ENCODE data around the gene TPD52L2.

TPD52L2 gene

DNA sequence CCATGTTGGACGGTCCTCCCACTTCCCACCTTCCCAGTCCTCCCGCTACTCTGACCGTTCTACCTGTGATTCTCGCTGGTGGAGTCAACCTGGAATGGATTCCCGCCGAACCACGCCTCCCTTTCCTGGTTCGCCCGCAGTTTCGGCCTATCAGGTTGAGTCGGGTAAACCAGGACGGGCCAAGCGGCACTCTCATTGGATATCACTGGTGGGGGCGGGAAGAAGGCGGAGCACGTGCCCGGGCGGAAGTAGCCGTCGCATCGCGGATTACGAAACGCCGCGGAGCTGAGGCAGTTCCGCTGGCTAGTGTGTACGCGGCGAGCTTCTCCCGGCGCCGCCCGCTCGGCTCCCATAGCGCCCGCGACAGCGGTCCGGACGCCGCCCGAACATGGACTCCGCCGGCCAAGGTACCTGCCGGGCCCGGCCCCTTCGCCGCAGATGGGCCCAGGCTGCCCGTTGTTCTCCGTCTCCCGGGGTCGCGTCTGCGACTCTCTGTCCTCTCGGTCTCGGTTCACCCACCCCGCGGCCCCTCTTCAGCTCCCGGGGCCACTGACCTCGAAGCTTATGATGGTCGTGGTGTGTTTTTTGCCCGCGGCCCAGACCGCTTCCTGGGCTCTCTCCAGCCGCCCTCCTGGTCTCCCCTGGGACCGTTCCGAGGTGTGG lies at the start of gene TPD52L2:
Gene TPD52L2, plus strand, starts transcription at position 293 of the 663 bp plus-strand sequence. Its CDS starts 96 bp downstream, at position 389.
- DNase-seq (ENCODE audit: low read depth in 2 of 2, low spot score in 1 of 2) = peak; percentile 92 to 96

DNA sequence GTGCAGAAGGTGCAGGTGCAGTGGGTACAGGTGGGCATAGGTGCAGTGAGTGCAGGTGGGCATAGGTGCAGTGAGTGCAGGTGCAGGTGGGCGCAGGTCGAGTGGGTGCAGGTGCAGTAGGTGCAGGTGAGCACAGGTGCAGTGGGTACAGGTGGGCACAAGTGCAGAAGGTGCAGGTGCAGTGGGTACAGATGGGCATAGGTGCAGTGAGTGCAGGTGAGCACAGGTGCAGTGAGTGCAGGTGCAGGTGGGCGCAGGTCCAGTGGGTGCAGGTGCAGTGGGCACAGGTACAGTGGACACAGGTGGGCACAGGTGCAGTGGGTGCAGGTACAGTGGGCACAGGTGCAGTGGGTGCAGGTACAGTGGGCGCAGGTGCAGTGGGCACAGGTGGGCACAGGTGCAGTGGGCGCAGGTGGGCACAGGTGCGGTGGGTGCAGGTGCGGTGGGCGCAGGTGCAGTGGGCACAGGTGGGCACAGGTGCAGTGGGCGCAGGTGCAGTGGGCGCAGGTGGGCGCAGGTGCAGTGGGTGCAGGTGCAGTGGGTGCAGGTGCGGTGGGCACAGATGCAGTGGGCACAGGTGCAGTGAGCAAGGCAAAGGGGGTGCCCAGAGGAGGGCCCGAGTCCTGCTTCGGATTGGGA lies 49.3 kb upstream of the TPD52L2 start:
- DNase-seq (ENCODE audit: low read depth in 2 of 2, low spot score in 1 of 2) = no peak

DNA sequence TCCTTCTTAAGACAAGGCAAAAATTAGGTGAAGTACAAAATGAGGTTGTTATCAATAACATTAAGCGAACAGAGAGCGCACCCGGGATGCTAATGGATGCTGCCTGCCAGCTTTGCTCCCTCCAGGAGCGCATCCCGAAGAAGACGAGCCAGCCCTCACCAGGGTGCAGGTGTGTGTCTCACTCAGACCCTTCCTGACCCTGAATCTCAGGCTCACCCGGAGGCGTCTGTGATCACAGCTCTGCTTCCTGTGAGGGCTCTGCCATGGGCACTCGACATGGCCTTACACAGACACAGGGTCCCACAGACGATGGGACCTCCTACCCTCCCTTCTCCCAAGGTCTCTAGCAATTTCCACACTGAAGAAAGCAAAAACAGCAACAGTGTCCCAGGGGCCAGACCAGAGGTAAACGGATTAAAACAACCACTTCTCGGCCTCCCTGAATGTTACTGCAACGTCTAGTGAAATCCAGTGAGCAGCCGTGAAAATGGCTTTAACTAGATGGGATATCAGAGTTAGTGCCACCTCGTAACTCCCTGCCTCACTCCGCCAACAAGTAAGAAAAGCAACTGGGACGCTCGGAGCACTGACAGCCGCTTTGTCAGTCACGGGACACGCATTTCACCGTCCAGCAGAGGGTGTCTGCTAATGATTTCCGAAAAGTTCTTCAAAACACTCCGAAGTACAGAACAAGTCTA lies 45.7 kb upstream of the TPD52L2 start:
- no peak for DNase-seq (ENCODE audit: low read depth in 2 of 2, low spot score in 1 of 2)

DNA sequence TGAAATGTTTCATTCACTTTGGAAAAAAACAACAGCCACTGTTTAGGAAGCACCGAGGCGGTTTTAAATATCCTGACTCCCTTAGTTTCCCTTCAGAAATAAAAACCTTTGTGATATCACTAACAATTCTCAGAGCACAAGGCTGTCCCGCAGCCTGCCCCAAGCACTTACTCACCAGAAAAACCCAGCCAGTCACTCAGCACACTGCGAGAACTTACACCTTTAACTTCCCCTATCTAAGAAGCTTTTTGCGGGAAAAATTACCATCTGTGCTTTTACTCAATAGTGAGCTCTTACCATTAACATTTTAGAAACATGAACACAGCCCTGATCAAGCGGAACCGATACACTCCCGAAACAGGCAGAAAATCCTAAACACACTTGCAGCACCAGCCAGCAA lies 43.3 kb upstream of the TPD52L2 start:
- DNase-seq (ENCODE audit: low read depth in 2 of 2, low spot score in 1 of 2) = no peak

DNA sequence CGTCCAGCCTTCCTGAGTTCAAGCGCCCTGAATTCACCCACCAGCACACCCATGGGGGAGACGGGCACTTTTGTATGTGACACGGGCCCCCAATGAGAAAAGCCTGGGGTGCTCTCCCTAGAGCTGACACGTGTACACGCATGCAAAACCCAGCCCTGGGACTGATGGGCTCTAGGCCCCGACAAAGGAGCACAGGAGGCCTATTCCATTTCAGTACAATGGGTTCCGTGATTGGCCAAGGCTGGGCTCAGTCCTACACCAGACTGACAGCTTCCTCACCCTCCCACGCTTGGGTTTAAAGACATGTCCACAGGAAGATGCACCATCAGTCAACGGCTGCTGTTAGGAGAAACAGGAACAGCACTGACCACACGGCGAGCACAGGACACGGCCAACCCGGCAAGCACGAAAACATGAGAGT lies 42.8 kb upstream of the TPD52L2 start:
- no peak for DNase-seq (ENCODE audit: low read depth in 2 of 2, low spot score in 1 of 2)

DNA sequence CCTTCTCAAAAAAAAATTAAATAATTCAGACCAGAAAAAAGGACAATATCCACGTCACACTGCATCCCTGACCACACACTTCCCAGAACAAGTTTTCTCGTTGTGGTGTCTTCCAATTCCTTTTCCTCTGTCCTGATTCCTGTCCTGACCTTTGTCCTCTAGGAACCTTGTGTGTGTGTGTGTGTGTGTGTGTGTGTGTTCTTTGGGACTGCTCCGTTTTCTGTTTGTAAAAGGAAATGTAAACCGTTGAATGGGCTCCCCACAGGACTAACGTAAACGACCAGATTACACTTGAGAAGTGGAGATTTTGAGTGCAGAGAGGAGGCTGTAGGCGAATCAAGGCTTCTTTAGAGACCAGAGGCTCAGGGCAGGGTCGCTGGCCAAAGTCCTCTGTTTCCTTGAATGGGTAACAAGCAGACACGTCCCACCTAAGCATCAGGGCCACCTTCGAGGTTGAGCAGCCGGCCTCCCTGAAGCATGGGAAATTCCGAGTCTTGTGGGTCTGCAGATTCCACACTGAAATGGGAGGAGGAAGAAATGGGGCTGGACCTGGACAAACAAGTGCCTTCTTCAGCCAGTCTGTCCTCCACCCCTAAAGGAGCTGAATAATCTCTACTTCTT lies 41.3 kb upstream of the TPD52L2 start:
- DNase-seq (ENCODE audit: low read depth in 2 of 2, low spot score in 1 of 2) = no peak

DNA sequence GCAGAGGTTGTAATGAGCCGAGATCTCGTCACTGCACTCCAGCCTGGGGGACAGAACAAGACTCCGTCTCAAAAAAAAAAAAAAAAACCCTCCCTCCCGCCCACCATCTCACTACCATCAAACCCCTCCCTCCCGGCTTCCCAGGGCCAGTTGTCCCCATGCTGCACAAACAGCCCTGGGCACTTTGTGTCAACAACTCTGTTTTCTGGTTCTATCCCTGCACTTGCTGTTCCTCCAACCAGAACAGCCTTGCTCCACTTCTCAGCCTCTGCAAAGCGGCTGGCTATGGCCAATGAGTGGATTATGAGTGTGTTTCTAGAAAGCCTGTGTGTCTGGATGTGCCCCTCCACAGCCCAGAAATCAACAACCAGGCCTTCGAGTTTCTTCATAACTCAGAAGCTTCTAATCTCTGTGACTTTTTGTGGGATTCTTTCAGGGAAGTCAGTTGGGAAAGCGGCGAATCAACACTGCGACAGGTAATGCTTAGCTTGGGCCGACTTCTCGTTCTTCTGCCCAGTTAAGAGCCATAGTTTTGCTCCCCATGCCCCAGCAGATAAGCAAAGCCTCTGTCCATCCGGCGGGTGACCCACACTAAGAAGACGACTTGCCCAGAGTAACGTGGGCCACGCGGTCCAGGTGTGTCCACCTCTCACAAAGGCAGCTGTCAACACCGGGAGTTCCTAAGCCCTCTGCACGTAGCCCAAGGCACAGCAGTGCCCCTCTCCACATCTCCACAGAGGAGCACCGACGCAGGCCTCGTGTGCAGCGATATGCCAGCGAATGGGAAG lies 39.5 kb upstream of the TPD52L2 start:
- no peak for DNase-seq (ENCODE audit: low read depth in 2 of 2, low spot score in 1 of 2)

DNA sequence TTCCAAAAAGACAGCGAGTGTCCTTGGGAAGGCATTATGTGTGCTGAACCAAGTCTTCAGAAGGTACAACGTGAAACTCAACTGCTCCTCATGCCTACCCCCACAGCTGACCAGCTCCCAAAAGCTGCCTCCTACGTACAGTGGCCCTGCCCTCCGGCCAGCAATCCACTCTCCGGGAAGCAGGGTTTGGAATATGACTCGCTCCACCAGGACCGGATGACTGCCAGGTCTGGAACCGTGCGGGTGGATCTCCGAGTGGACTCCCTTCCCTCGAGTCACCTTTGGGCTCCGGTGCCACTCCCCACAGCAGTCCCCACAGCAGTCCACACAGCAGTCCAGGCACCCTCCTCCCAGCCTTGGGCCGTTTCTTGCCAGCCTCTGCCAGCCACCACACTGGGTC lies 38.3 kb upstream of the TPD52L2 start:
- DNase-seq (ENCODE audit: low read depth in 2 of 2, low spot score in 1 of 2) = no peak

DNA sequence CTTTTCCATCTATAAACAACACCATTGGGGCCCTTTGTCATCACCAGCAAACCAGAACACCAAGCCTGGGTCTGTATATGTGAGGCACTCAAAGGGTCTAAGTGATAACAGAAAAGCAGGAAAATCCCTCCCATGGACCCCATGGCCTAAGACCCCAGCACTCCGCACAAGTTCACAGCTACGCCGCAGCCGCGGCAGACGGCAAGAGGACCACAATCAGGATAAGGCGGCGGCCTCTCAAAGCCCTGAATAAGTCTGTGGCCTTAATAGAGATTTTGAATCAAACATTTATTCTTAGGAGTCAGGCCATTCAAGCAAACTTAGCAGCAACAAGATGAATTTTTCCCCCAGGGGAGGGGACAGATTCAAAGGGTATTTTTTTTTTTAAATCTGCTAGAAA lies 36.9 kb upstream of the TPD52L2 start:
- no peak for DNase-seq (ENCODE audit: low read depth in 2 of 2, low spot score in 1 of 2)

DNA sequence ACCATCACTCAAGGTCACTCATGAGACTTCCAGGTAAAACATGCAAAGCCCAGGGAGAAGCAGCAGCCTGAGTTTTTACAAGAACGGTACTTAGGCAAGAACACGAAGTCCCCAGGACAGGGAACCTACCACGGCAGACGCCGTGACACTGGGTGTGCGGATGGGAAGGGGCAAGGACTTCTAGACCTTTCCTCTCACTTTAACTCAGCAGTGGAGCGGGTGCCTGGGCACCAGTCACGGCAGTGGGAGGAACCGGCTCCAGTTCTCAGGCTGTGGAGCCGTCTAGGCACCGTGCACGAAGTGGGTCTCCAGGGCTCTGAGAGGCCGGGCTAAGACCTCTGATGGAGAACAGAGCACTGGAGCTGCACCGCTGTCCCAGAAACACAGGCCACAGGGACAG lies 36.5 kb upstream of the TPD52L2 start:
- no peak for DNase-seq (ENCODE audit: low read depth in 2 of 2, low spot score in 1 of 2)

DNA sequence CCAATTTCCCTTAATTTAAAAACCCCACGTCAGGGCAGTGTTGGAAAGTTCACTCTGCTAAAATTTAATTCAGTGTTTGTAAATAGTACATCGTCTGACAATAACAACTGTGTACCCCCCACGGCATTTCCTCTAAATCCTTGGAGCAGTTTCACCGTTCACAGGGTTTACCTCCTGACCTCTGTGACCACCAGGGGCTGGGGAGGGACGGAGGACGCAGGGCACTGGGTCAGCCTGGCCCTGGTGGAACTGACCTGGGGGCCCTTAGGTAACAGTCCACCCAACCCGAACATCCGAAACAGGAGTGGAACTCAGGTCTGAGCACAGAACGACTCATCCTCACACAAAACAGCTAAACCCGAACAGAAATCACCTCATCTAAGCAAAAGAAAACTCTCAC lies 36.1 kb upstream of the TPD52L2 start:
- no peak for DNase-seq (ENCODE audit: low read depth in 2 of 2, low spot score in 1 of 2)

DNA sequence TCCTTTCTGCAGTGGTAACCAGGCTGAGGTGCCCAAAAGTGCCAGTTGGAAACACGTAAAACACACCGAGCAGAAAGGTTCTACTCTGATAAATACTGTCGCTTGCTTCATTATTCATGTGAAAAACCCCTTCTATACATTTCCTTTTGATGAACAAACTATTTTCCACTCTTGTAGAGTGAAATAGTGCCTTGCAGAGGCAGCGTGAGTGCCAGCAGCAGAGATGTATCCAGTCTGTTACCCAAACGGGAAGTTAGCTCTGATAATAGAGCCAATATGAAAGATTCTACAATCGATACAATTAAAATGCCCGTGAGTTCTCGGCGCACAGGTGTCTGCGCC lies 35.5 kb upstream of the TPD52L2 start:
- no peak for DNase-seq (ENCODE audit: low read depth in 2 of 2, low spot score in 1 of 2)

DNA sequence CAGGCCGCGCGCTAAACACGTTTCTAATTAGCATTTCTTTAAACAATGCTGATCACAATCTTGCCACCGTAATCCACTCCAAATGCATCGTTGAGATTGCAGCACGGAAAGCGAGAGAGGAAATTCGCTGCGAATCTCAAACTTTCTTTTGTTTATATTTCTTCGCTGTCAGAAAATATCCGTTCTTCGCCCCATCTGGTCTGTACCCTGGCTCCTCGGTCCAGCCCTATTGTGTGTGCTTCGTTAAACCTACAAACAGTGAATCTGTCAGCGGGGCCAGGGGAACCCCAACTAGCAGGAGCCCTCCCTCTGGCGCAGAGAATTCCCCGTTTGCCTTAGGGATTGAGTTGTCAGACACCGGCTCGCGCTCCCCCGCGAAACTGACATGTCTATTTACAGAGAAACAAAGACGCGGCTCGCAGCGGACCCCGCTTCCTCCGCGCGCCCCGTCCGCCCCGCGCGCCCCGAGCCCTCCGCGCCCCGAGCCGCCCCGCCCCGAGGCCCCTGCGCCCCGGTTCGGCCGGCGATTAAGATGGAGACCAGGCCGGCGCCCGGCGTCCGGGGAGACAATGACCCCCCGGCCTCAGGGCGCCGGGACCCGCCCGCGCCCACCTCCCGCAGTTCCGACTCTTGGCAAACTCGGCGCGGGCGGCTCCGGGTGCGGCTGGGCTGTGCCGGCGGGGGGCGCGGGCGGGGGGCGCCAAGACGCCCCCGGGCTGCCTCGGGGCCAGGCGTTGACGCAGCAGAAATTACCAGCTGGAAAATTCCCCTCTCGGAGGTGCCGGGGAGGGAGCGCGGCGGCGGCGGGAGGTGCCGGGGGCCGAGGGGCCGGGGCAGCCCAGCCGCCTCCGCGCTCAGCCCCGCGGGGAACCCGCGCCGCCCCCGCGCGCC lies 34.9 kb upstream of the TPD52L2 start:
- DNase-seq (ENCODE audit: low read depth in 2 of 2, low spot score in 1 of 2) = no peak

DNA sequence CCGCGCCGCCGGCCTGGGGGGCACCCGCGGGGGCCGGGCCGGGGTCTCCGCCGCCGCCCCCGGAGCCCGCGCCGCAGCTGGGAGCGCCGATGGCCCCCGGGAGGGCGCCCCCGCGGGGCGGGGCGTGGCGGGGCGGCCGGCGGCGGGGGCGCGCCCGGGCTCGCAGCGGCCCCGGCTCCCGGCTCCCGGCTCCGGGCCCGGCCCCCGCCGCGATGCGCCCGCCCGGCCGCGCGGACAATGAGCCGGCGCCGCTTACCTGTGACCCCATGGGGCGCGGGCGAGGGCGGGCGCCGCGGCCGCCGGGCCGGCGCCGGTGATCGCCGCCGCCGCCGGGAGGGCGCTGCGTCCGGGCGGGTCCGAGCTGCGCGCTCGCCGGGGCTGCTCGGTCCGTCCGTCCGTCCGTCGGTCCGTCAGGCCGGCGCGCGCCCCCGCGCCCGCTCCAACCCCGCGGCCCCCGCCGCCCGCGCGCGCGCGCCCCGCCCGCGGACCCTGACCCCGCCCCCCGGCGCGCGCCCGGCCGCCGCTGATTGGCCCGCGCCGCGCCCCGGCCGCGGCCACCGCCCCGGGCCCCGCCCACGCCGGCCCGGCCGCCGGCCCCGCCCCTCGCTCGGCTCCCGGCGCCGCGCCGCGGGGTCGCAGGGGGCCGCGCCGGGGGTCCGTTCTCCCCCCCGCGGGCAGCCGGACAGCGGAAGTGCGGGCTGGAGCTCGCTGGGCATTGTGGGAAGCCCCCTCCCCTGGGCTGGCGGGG lies 34.1 kb upstream of the TPD52L2 start, which contains the start of gene ZBTB46:
Gene ZBTB46, minus strand, starts transcription at position 424 of the 748 bp plus-strand sequence. CDS start 40,507 bp downstream, outside the sequence.
- no peak for DNase-seq (ENCODE audit: low read depth in 2 of 2, low spot score in 1 of 2)

DNA sequence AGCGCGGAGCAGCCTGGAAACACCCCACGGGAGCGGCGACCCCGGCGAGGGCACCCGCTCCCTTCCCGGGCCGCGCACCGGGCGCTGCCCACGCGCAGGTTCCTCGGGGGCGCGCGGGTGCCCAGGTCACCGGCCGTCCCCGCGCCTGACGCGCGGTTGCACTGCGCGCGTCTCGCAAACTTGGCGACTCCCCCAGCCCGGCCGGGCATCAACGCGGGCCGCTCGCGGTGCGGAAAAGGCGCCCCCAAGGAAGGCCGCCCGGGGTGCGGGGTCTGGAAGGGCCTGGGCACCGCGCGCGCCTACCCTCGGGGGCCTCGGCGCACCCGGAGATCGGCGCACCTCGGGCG lies 33.5 kb upstream of the TPD52L2 start:
- no peak for DNase-seq (ENCODE audit: low read depth in 2 of 2, low spot score in 1 of 2)

DNA sequence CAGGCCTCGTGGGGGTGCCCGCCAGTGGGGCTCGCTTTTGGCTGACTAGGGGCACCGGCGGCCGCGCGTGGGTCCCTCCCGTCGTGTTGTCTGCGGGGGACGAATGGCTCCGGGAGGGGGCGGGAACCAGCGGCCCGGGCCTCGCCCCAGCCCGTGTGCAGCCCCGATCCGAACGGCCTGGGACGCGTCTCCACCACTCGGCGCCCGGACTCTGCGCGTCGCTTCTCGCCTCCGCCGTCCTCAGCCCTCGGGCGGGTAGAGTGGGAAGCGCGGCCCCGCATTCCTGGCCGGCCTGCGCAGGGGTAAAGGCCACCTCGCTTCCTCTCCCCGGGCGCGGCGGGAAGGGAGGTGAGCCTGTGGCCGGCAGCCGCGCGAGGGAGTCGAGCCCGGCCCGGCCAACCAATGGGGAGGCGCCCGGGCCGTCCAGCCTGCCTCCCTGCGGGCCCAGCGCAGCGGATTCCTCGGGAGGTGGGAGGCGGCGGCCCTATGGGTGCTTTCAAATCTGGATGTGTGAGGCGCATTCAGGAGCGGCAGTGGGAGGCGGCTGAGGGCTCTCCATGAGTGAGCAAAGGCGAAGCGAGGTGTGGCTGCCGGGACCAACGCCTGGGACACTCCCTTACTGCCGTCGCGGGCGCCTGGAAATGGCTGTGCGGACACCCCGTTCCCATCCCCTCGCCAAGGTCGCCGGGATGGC lies 32.9 kb upstream of the TPD52L2 start:
- no peak for DNase-seq (ENCODE audit: low read depth in 2 of 2, low spot score in 1 of 2)

DNA sequence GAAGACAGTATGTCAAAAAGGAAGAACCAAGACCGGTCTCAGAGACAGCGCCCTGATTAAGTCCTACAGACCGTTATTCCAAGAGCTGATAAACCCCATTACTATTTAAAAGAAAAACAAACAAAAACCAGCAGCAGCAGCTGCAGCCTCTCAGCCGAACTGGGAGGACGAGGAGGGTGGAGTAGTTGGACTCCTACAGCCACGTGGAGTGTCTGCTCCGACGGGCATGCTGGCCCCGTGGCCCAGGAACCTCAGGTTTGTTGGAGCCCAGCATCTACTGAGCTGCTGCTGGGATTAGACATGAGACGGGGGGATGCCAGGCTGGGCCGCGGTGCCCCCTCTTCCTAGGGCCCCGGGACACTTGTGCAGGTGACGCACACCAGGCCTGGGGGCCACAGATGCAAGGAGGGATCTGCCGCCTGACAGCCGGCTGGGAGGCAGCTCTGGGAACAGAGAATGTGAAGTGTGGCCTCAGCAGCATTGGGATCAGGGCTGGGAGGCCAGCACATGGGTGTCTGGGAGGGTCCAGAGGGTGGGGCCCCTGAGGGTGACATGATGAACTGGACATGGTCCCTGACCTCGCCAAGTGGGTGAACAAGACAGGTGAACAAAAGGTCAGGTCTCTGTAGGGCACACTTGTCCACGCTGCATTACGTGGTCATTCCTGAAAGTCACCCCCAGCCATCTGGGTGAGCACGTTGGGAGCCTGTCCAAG lies 31.1 kb upstream of the TPD52L2 start:
- no peak for DNase-seq (ENCODE audit: low read depth in 2 of 2, low spot score in 1 of 2)

DNA sequence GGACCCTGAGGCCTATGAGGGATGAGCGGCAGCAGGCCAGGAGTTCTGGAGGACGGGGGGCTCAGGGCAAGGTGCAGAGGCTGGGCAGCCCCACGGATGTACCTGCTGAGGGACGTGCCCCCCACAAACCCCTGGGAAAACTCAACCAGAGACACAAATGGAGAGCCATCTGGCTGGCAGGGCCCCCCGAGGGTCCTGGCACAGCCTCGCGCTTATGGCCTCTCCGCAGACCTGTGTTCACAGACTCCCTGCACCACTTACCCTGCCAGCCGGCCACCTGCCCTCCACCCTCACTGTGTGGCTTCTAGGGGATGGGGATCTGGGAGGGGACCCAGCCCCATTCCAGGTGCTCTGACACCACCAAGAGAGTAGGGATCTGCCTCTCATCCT lies 30.6 kb upstream of the TPD52L2 start:
- DNase-seq (ENCODE audit: low read depth in 2 of 2, low spot score in 1 of 2) = no peak
